HepG2 (cell line): ENCODE data around the gene COX4I2. TPM values are rescaled to one million over a fixed set of nuclear protein-coding genes. Genes with fewer than 3 reads are reported as not detected.

Experiments
- CBX1 ChIP-seq: IDR thresholded peaks from one replicate; pipeline ENCODE4 v1.6.1; 2016; ENCODE audit warnings: antibody characterized with exemption, low read depth
- DMAP1 ChIP-seq: IDR thresholded peaks from 2 replicates; pipeline ENCODE4 v1.6.1; 2016
- EEA1 ChIP-seq: sonication (generic); formaldehyde crosslinking; IDR thresholded peaks from 2 replicates; pipeline ENCODE4 v1.5.1; 2020; ENCODE audit warnings: mild to moderate bottlenecking, missing genetic modification reagents, borderline replicate concordance
- GZF1 ChIP-seq: sonication (generic); formaldehyde crosslinking; IDR thresholded peaks from 2 replicates; pipeline ENCODE4 v1.5.1; 2020; ENCODE audit warnings: mild to moderate bottlenecking, missing genetic modification reagents
- HIVEP1 ChIP-seq: sonication (generic); formaldehyde crosslinking; IDR thresholded peaks from 2 replicates; pipeline ENCODE4 v1.4.0; 2020; ENCODE audit warnings: mild to moderate bottlenecking, missing genetic modification reagents
- MATR3 ChIP-seq: sonication (generic); formaldehyde crosslinking; IDR thresholded peaks from 2 replicates; pipeline ENCODE4 v1.4.0; 2020; ENCODE audit warnings: missing genetic modification reagents
- MEF2D ChIP-seq: sonication (generic); formaldehyde crosslinking; IDR thresholded peaks from 2 replicates; pipeline ENCODE4 v1.5.1; 2020; ENCODE audit warnings: mild to moderate bottlenecking, missing genetic modification reagents
- NCOA2 ChIP-seq: sonication (generic); formaldehyde crosslinking; IDR thresholded peaks from 2 replicates; pipeline ENCODE4 v1.8.0; 2022; ENCODE audit warnings: inconsistent platforms
- NCOA5 ChIP-seq: sonication (generic); formaldehyde crosslinking; IDR thresholded peaks from 2 replicates; pipeline ENCODE4 v1.4.0; 2020; ENCODE audit warnings: missing genetic modification reagents
- NFIB ChIP-seq: sonication (generic); formaldehyde crosslinking; IDR thresholded peaks from 2 replicates; pipeline ENCODE4 v1.9.0; 2021; ENCODE audit warnings: missing genetic modification reagents, mild to moderate bottlenecking, borderline replicate concordance
- NFKBIZ ChIP-seq: IDR thresholded peaks from 2 replicates; pipeline ENCODE4 v1.6.1; 2018; ENCODE audit warnings: missing genetic modification reagents, missing compliant biosample characterization
- PTBP1 ChIP-seq: fragments of 200-400 bp; formaldehyde crosslinking; IDR thresholded peaks from 2 replicates; pipeline ENCODE4 v1.6.1; 2018; ENCODE audit warnings: low read length, low read depth; ENCODE audit not compliant: poor library complexity, severe bottlenecking
- SMC3 ChIP-seq: IDR thresholded peaks from 2 replicates; pipeline ENCODE4 v1.6.1; 2011; ENCODE audit warnings: low read length, improper control_type of control experiment
- SP5 ChIP-seq: IDR thresholded peaks from 2 replicates; pipeline ENCODE4 v1.6.1; 2016; ENCODE audit warnings: low read depth, borderline replicate concordance
- ZBTB7B ChIP-seq: sonication (generic); formaldehyde crosslinking; IDR thresholded peaks from 2 replicates; pipeline ENCODE4 v1.4.0; 2020; ENCODE audit warnings: missing genetic modification reagents
- ZNF460 ChIP-seq: sonication (generic); formaldehyde crosslinking; IDR thresholded peaks from 2 replicates; pipeline ENCODE4 v1.5.1; 2020; ENCODE audit warnings: missing genetic modification reagents, mild to moderate bottlenecking, borderline replicate concordance
- polyA plus RNA-seq, 8 experiments: library from polyadenylated mRNA; depleted of rRNA in 3 of 8; stranded (reverse) in 7 of 8; unstranded in 1 of 8; fragments of >200 nt; fragmentation: Illumina TruSeq in 4 of 8; extraction: Trizol in 4 of 8; gene quantifications; 2 replicates each; pipeline versions ENCODE4 v1.2.1 to v1.2.3, GENCODE V29; 2011 to 2016; ENCODE audit warnings: low read depth in 4 of 8, missing spikeins in 1 of 8, mixed read lengths in 1 of 8; ENCODE audit not compliant: insufficient read depth in 1 of 8
- total RNA-seq, 5 experiments: library from RNA; depleted of rRNA; stranded (reverse); fragments of >200 nt; fragmentation: Illumina TruSeq; extraction: Trizol; gene quantifications; 2 replicates each; pipeline ENCODE4 v1.2.3, GENCODE V29; 2016; ENCODE audit warnings: low read depth in 1 of 5
- TF ChIP-seq, protein P1 (sequence below): sonication (generic); formaldehyde crosslinking; IDR thresholded peaks from 2 replicates; pipeline ENCODE4 v1.4.0; 2020; ENCODE audit warnings: missing genetic modification reagents
- TF ChIP-seq, protein P2 (sequence below): sonication (generic); formaldehyde crosslinking; IDR thresholded peaks from 2 replicates; pipeline ENCODE4 v1.4.0; 2020; ENCODE audit warnings: mild to moderate bottlenecking, missing genetic modification reagents

Gene COX4I2
- total and polyA plus RNA-seq, 2 of the 13 experiments (the other 11 are each of a cell fraction or from before 2014, with no cell fraction given): 1.1 TPM; not detected in 1

DNA sequence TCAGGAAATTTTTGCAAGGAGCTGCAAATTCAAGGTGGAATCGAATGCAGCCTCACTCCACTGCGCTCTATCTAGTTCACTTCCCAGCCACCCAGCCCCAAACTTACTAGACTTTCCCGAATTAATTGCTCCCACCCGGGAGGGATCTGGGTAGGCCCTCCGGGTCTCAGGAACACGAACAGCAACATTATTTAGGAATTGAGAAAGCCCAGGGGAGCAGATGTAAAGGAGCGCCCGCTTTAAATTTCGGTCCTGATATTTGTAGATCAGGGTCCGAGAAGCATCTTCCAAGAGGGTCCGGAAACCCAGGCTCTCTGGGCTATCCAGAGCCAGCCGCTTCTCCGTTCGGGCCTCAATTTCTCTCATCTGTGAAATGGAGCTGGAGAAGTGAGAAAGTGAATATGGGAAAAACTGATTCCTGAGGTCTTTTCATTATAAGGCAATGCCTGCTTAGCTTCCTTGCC lies 33.1 kb upstream of the COX4I2 start (continued):
- TF ChIP-seq MATR3 (CRISPR knock-in tag) (no peak), GZF1 (CRISPR knock-in tag) (no peak), NFKBIZ (CRISPR knock-in tag) (no peak), NFIB (CRISPR knock-in tag) (no peak), HIVEP1 (CRISPR knock-in tag) (no peak), NCOA2 (CRISPR knock-in tag) (no peak), SMC3 (0 out of 2 replicates have a peak, but pooled peaks have one; percentile 17), MEF2D (CRISPR knock-in tag) (no peak), CBX1 (no peak), ZNF460 (CRISPR knock-in tag) (no peak), PTBP1 (no peak), SP5 (CRISPR knock-in tag) (no peak), EEA1 (no peak), ZBTB7B (no peak), DMAP1 (CRISPR knock-in tag) (no peak), NCOA5 (CRISPR knock-in tag) (no peak)
- TF ChIP-seq, protein P1, sequence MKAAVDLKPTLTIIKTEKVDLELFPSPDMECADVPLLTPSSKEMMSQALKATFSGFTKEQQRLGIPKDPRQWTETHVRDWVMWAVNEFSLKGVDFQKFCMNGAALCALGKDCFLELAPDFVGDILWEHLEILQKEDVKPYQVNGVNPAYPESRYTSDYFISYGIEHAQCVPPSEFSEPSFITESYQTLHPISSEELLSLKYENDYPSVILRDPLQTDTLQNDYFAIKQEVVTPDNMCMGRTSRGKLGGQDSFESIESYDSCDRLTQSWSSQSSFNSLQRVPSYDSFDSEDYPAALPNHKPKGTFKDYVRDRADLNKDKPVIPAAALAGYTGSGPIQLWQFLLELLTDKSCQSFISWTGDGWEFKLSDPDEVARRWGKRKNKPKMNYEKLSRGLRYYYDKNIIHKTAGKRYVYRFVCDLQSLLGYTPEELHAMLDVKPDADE: no peak
- TF ChIP-seq, protein P2, sequence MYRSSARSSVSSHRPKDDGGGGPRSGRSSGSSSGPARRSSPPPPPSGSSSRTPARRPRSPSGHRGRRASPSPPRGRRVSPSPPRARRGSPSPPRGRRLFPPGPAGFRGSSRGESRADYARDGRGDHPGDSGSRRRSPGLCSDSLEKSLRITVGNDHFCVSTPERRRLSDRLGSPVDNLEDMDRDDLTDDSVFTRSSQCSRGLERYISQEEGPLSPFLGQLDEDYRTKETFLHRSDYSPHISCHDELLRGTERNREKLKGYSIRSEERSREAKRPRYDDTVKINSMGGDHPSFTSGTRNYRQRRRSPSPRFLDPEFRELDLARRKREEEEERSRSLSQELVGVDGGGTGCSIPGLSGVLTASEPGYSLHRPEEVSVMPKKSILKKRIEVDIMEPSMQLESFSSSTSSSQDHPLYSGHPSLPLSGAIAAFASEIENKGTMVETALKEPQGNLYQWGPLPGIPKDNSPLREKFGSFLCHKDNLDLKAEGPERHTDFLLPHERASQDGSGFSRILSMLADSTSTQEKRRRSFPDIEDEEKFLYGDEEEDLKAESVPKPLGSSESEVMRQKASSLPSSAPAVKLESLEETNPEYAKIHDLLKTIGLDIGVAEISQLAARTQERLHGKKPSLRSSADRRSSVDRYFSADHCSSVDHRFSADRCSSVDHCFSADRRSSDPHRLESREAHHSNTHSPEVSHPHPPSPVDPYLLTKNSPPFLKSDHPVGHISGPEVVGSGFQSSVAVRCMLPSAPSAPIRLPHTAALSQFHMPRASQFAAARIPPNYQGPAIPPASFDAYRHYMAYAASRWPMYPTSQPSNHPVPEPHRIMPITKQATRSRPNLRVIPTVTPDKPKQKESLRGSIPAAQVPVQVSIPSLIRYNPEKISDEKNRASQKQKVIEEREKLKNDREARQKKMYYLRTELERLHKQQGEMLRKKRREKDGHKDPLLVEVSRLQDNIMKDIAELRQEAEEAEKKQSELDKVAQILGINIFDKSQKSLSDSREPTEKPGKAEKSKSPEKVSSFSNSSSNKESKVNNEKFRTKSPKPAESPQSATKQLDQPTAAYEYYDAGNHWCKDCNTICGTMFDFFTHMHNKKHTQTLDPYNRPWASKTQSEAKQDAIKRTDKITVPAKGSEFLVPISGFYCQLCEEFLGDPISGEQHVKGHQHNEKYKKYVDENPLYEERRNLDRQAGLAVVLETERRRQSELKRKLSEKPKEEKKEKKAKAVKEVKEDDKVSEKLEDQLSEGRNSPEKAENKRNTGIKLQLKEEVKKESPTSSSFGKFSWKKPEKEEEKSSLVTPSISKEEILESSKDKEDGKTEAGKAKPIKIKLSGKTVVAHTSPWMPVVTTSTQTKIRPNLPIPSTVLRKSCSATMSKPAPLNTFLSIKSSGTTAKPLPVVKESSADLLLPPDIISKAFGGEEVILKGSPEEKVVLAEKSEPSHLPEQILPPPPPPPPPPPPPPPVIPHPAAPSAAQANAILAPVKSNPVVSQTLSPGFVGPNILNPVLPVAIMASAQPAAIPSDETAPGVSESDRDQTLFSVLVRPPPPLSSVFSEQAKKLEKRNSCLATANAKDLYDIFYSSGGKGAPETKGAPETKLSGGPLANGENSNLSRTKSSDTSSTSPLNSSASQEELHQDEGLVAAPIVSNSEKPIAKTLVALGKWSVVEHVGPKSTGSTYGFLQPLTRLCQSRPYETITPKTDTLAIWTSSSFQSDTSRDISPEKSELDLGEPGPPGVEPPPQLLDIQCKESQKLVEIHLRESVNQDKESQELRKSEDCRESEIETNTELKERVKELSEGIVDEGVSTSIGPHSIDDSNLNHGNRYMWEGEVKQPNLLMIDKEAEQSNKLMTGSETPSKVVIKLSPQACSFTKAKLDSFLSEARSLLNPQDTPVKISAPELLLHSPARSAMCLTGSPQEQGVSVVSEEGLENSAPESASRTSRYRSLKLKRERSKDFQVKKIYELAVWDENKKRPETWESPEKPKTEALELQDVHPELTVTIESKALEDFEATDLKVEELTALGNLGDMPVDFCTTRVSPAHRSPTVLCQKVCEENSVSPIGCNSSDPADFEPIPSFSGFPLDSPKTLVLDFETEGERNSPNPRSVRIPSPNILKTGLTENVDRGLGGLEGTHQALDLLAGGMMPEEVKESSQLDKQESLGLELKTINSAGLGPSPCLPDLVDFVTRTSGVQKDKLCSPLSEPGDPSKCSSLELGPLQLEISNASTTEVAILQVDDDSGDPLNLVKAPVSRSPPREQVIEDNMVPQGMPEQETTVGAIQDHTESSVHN (CRISPR knock-in tag): no peak
